GM20431 (cell line): ENCODE results near the gene PDC.
"Not testable (repeated sequence)": the region's sequence is repeated elsewhere in the genome, so short reads cannot be mapped to it uniquely, and the experiment has no call there.

Source experiments
- in situ Hi-C: fragments of 300-500 bp; cut with MseI, MboI; formaldehyde crosslinking; loops from one replicate; pipeline ENCODE4 v1.15.0; 2020; ENCODE audit warnings: low sequenced_read_pairs; ENCODE audit not compliant: unreplicated experiment

The PDC gene

GRCh38 chr1:186476264-186477040 is 15.5 kb upstream of the PDC start:
- in situ Hi-C loops, result loop anchor here (25.0 kb wide), 1 partner anchor 511 kb away; no protein-coding TSS in a partner anchor

GRCh38 chr1:186474208-186474607 is 13.3 kb upstream of the PDC start:
- in situ Hi-C loops, result no loop called here

GRCh38 chr1:186473047-186473446 is 12.1 kb upstream of the PDC start:
- in situ Hi-C loops, result no loop called here

- in situ Hi-C loops, result no loop called here
These were observed 5.0 kb upstream of the PDC start for GRCh38 chr1:186465946-186466345.

- in situ Hi-C loops, result not testable (repeated sequence)
These were observed 4.6 kb upstream of the PDC start for GRCh38 chr1:186465491-186465890.

- in situ Hi-C loops, result no loop called here
These were observed 3.0 kb upstream of the PDC start for GRCh38 chr1:186463926-186464325.

- in situ Hi-C loops, result no loop called here
These were observed 2.6 kb upstream of the PDC start for GRCh38 chr1:186463511-186463910.

GRCh38 chr1:186459161-186459560 is 1.8 kb downstream of the PDC start:
- in situ Hi-C loops, result not testable (repeated sequence)

- in situ Hi-C loops, result no loop called here
These were observed 4.1 kb downstream of the PDC start for GRCh38 chr1:186456729-186457255.

GRCh38 chr1:186454981-186455380 is 5.9 kb downstream of the PDC start:
- in situ Hi-C loops, result no loop called here

GRCh38 chr1:186446152-186446551 is 14.8 kb downstream of the PDC start:
- in situ Hi-C loops, result no loop called here

- in situ Hi-C loops, result no loop called here
These were observed 17.3 kb downstream of the PDC start for GRCh38 chr1:186443638-186444037.

GRCh38 chr1:186442651-186443375 is 18.1 kb downstream of the PDC start:
- in situ Hi-C loops, result no loop called here

- in situ Hi-C loops, result no loop called here
These were observed 20.3 kb downstream of the PDC start for GRCh38 chr1:186440584-186440983.

- in situ Hi-C loops, result no loop called here
These were observed 22.3 kb downstream of the PDC start for GRCh38 chr1:186438567-186438966.

- in situ Hi-C loops, result no loop called here
These were observed 25.6 kb downstream of the PDC start for GRCh38 chr1:186435336-186435735.

GRCh38 chr1:186429017-186429416 is 31.9 kb downstream of the PDC start:
- in situ Hi-C loops, result no loop called here

GRCh38 chr1:186426118-186426517 is 34.8 kb downstream of the PDC start:
- in situ Hi-C loops, result no loop called here

- in situ Hi-C loops, result no loop called here
These were observed 36.4 kb downstream of the PDC start for GRCh38 chr1:186424539-186424938.

- in situ Hi-C loops, result no loop called here
These were observed 39.5 kb downstream of the PDC start for GRCh38 chr1:186421446-186421845.

GRCh38 chr1:186420923-186421322 is 40.0 kb downstream of the PDC start:
- in situ Hi-C loops, result no loop called here
